Lower leg skin (tissue), 3 donors: ENCODE results near the gene TBC1D22A.

Experiments used
- POLR2A ChIP-seq, 2 donors: fragments of 450-650 bp; IDR thresholded peaks; one replicate each; pipeline ENCODE4 v1.6.1; 2016 to 2017; ENCODE audit warnings: antibody characterized with exemption in 2 of 2, mild to moderate bottlenecking in 1 of 2, moderate library complexity in 1 of 2
- TF ChIP-seq, protein P1 (sequence below), 3 donors: fragments of 450-650 bp; IDR thresholded peaks; one replicate each; pipeline ENCODE4 v1.5.1; 2016; ENCODE audit warnings: antibody characterized with exemption in 3 of 3, mild to moderate bottlenecking in 3 of 3, moderate library complexity in 2 of 3

DNA sequence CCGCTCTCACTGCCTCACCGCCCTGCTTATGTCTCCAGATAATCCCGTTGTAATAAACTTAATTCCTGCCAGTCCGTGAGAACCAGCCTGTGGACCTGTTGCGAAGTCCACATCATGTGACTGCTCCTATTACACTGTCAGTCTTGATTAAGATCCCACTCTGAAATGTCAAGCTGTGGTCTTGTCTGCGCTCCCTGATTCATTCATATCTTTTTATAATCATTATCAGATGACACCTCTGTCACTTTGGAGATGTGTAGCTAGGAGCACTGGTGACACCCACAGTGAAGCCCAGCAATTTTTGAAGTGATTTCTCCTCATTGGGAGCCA lies 377.3 kb downstream of the TBC1D22A start:
- TF ChIP-seq POLR2A (IDR thresholded peaks at IDR 0.05), result no peak
- TF ChIP-seq, protein P1, sequence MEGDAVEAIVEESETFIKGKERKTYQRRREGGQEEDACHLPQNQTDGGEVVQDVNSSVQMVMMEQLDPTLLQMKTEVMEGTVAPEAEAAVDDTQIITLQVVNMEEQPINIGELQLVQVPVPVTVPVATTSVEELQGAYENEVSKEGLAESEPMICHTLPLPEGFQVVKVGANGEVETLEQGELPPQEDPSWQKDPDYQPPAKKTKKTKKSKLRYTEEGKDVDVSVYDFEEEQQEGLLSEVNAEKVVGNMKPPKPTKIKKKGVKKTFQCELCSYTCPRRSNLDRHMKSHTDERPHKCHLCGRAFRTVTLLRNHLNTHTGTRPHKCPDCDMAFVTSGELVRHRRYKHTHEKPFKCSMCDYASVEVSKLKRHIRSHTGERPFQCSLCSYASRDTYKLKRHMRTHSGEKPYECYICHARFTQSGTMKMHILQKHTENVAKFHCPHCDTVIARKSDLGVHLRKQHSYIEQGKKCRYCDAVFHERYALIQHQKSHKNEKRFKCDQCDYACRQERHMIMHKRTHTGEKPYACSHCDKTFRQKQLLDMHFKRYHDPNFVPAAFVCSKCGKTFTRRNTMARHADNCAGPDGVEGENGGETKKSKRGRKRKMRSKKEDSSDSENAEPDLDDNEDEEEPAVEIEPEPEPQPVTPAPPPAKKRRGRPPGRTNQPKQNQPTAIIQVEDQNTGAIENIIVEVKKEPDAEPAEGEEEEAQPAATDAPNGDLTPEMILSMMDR (IDR thresholded peaks at IDR 0.05), result no peak
